Chondrocyte (in vitro differentiated cells): ENCODE measurements around the gene DDIT4. TPM values are rescaled to one million over a fixed set of nuclear protein-coding genes. Genes with fewer than 3 reads are reported as not detected.

Source experiments
- DNase-seq: peaks from one replicate; pipeline ENCODE4 v3.0.0; 2021; ENCODE audit warnings: mixed read lengths, low spot score
- H3K27ac Mint-ChIP-seq: one replicate; pipeline ENCODE4 v1.8.0; 2021; ENCODE audit warnings: mild to moderate bottlenecking, moderate library complexity, mixed read lengths; ENCODE audit not compliant: unreplicated experiment
- H3K27me3 Mint-ChIP-seq: 2 replicates; pipeline ENCODE4 v1.8.0; 2021; ENCODE audit warnings: low read depth, mixed read lengths
- H3K36me3 Mint-ChIP-seq: 2 replicates; pipeline ENCODE4 v1.8.0; 2021; ENCODE audit warnings: low read depth, mixed read lengths
- H3K4me1 Mint-ChIP-seq: 2 replicates; pipeline ENCODE4 v1.8.0; 2021; ENCODE audit warnings: low read depth, mild to moderate bottlenecking, mixed read lengths
- H3K4me3 Mint-ChIP-seq: one replicate; pipeline ENCODE4 v1.8.0; 2021; ENCODE audit warnings: mild to moderate bottlenecking, moderate library complexity, mixed read lengths; ENCODE audit not compliant: unreplicated experiment
- H3K9me3 Mint-ChIP-seq: 2 replicates; pipeline ENCODE4 v1.8.0; 2021; ENCODE audit warnings: low read depth, mixed read lengths
- total RNA-seq: library from RNA; stranded (reverse); gene quantifications from 3 replicates; pipeline ENCODE4 v1.2.1, GENCODE V29; 2021
- TF ChIP-seq, protein P1 (sequence below): fragments of 200-600 bp; sonication (generic); IDR thresholded peaks from 2 replicates; pipeline ENCODE4 v1.5.0; 2021; ENCODE audit warnings: antibody characterized with exemption, mild to moderate bottlenecking, moderate library complexity

DDIT4 gene
- total RNA-seq, 1 donor from 2014 or later: 241 TPM

DNA sequence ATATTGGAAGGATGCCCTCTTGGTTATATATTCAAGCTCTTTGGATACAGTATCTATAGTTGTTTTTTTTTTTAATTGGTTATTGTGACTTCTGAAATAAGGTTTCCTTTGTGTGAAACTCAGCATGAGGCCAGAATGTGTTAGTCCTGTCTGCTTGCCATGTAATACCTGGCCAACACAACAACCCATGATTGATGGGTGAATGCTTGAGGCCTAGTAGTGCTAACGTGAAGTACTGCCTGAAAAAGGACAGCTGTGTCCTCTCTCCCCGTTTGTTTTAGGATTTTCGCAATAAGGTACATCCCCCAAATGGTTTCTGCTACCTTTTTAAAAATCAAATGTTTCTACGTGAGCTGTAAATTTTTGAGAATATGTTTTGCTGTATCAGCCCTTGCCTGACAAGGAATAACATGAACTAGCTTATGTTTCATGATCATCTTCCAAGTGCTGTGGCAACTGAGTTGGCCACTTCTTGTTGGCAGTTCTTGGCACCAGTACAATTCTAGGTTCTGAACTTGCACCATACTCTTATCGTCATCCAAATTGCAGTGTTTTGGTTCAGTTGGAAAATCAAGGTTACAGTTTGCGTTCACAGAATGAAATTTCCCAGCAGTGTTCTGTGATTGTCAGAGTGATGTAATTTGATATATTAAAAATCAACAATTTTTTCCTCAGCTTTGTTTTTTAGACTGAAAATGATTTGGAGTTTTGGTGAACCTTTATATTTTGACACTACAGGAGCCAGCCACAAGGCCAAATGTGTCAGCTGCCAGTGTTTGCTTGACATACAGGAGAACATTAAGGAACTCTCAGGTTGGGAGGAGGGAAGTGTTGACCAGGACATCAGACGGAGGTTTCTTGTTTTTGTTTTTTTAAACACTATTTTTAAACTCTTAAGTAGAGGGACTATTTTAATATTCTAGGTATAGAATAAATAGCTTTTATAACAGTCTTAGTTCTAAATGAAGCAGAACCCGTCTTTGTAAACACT is 44.2 kb upstream of the DDIT4 start:
- no peak for DNase-seq
- Mint-ChIP-seq H3K27ac (peak overlapping the region; percentile 97), H3K4me1 (peaks cover 22% of the 10 kb centered on the region), H3K4me3 (no peak overlapping the region), H3K9me3 (no peaks in the 10 kb centered on the region), H3K36me3 (peaks cover 11% of the 10 kb centered on the region), H3K27me3 (no peaks in the 10 kb centered on the region)
- TF ChIP-seq, protein P1, sequence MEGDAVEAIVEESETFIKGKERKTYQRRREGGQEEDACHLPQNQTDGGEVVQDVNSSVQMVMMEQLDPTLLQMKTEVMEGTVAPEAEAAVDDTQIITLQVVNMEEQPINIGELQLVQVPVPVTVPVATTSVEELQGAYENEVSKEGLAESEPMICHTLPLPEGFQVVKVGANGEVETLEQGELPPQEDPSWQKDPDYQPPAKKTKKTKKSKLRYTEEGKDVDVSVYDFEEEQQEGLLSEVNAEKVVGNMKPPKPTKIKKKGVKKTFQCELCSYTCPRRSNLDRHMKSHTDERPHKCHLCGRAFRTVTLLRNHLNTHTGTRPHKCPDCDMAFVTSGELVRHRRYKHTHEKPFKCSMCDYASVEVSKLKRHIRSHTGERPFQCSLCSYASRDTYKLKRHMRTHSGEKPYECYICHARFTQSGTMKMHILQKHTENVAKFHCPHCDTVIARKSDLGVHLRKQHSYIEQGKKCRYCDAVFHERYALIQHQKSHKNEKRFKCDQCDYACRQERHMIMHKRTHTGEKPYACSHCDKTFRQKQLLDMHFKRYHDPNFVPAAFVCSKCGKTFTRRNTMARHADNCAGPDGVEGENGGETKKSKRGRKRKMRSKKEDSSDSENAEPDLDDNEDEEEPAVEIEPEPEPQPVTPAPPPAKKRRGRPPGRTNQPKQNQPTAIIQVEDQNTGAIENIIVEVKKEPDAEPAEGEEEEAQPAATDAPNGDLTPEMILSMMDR: no peak

DNA sequence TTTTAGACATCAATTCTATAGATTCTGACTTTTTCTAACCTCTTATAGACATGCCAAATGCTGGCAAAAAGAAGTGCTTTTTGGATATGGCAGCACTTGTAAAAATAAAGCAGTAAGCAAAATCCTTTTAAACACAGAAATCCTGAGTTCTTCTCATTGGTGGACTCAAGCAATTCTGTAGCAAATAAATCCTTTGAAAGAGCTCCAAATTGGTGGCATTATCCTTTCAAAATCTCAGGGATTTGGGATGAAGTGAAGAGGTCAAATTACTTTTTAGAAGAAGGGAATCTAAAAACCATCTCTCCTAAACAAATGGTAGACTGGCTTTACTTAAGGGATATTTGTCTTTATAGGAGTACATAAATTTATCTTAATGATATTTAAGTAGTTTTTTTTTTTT is 40.1 kb upstream of the DDIT4 start:
- H3K4me3 Mint-ChIP-seq: no peak overlapping the region
- no peak overlapping the region for H3K27ac Mint-ChIP-seq
- DNase-seq: no peak
- H3K36me3 Mint-ChIP-seq: peaks cover 16% of the 10 kb centered on the region
- no peaks in the 10 kb centered on the region for H3K27me3 Mint-ChIP-seq
- H3K9me3 Mint-ChIP-seq: no peaks in the 10 kb centered on the region
- H3K4me1 Mint-ChIP-seq: peaks cover 22% of the 10 kb centered on the region
- TF ChIP-seq, protein P1: no peak

DNA sequence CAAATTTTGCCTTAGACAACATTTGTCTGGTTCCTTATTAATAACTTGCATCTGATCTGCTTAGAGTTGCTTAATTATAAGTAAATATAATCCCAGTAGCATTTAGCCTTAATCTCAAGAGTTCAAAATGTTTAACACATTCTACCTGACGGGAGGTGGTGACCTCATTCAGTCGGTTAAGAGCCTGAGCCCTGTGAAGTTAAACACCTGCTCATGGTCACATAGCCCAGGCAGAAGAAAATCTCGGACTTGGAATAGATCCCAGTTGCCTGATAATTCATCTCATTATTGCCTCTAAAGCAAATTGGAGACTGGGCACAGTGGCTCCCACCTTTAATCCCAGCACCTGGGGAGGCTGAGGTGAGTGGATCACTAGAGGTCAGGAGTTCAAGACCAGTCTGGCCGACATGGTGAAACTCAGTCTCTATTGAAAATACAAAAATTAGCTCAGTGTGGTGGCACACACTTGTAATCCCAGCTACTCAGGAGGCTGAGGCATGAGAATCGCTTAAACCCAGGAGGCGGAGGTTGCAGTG is 39.1 kb upstream of the DDIT4 start:
- H3K9me3 Mint-ChIP-seq: no peaks in the 10 kb centered on the region
- H3K4me1 Mint-ChIP-seq: peaks cover 15% of the 10 kb centered on the region
- H3K27me3 Mint-ChIP-seq: no peaks in the 10 kb centered on the region
- no peak overlapping the region for H3K27ac Mint-ChIP-seq
- DNase-seq: no peak
- no peak overlapping the region for H3K4me3 Mint-ChIP-seq
- TF ChIP-seq, protein P1: no peak
- peaks cover 16% of the 10 kb centered on the region for H3K36me3 Mint-ChIP-seq

DNA sequence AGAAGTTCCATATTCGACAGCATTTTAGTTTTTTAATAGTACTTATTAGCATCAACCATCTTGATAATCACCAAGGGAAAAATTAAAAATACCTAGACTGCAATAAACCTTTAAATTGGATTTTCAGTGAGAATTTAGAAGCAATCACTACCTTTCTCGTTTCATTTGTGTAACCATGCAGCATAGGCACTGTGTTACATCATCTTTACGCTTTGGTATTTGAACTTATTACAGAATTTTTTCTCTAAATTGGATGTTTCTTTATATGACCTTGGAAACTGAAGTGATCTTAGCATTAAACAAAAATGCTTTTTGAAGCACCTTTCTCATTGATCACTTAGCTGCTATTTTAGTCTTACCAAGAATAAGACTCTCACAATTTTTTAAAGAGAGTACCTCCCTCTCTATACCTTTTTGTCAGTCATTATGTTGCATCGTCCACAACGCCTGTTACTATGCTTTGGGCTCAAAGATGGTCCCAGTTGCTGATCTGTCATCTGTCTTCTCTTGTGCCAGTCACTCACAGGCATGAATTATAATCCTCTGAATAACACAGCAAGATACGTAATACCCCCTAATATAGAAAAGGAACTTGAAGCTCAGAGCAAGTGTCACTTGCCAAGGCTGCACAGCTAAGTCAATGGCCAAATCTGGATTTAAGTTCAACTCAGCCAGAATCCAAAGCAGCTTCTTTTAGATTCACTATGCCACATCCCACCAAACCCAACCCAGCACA is 38.0 kb upstream of the DDIT4 start:
- H3K27me3 Mint-ChIP-seq: no peaks in the 10 kb centered on the region
- no peaks in the 10 kb centered on the region for H3K9me3 Mint-ChIP-seq
- TF ChIP-seq, protein P1: no peak
- no peak overlapping the region for H3K4me3 Mint-ChIP-seq
- peaks cover 16% of the 10 kb centered on the region for H3K36me3 Mint-ChIP-seq
- H3K27ac Mint-ChIP-seq: no peak overlapping the region
- H3K4me1 Mint-ChIP-seq: peaks cover 7% of the 10 kb centered on the region
- DNase-seq: no peak
